ENCODE data around the gene ALOX12B. TPM values are rescaled to one million over a fixed set of nuclear protein-coding genes. Genes with fewer than 3 reads are reported as not detected.
"Not testable (repeated sequence)": the region's sequence is repeated elsewhere in the genome, so short reads cannot be mapped to it uniquely, and the experiment has no call there.

Gene ALOX12B
- total RNA-seq, 4 donors from 2014 or later = not detected

DNA sequence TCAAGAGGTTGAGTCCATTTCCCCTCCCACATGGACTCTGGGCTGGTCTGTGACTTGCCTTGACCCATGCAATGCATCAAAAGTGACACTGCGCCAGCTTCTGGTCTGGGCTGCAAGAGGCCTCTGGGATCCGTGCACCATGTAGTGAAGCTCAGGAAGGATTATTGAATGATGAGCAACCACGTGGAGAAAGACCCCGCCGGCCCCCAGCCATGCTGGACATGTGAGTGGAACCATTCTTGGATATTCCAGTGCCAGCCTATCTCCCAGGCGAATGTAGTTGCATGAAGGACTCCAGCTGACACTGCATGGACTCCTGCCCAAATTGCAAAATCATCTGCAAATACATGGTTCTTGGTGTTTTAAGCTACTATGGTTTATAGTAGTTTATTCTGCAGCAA, 56.3 kb downstream of the ALOX12B start:
- 80% methylated on average over 6 of the region's 6 CpGs; no CpG with 5 or more reads in 1 of the 2 donors for WGBS, 2 donors (ENCODE audit: low coverage in 1 of 2)

DNA sequence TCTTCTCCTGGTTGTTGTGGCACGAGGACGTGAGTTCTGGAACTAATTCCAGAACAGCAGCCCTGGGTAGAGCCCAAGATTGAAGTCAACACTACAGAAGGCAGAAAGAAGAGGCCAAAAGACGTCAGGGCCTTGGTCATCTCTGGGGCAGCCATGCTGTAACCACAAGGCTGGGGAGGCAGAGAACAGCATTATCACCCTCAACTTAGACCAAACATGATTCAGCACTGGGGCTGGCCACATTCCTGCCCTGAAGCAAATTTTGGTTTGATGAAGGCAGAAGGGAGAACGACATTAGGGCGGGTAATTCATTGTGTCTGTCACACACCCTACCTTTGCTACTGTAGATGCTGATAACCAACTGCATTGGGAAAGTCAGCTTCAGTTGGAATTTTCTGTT, 58.4 kb downstream of the ALOX12B start:
- intact Hi-C loops (cut with DNase I; ENCODE audit: low total_unique reads) = no loop called here
- H3K36me3 ChIP-seq = no peaks in the 10 kb centered on the region
- WGBS, 2 donors (ENCODE audit: low coverage in 1 of 2) = 73 to 87% methylated on average over 5 of the region's 5 CpGs

More for the DNA sequence above, 56.3 kb downstream of the ALOX12B start:
- Histone ChIP-seq H3K4me1 (no peaks in the 10 kb centered on the region), H3K4me3 (no peak overlapping the region), H3K27ac (no peak overlapping the region), H3K9me3 (no peaks in the 10 kb centered on the region), H3K36me3 (no peaks in the 10 kb centered on the region), H3K27me3 (peaks cover 38% of the 10 kb centered on the region)
- TF ChIP-seq EP300 (IDR thresholded peaks at IDR 0.05; ENCODE audit: low read depth) (no peak), POLR2A (IDR thresholded peaks at IDR 0.05) (no peak), POLR2AphosphoS5 (IDR thresholded peaks at IDR 0.05) (no peak)
- TF ChIP-seq, protein P1, sequence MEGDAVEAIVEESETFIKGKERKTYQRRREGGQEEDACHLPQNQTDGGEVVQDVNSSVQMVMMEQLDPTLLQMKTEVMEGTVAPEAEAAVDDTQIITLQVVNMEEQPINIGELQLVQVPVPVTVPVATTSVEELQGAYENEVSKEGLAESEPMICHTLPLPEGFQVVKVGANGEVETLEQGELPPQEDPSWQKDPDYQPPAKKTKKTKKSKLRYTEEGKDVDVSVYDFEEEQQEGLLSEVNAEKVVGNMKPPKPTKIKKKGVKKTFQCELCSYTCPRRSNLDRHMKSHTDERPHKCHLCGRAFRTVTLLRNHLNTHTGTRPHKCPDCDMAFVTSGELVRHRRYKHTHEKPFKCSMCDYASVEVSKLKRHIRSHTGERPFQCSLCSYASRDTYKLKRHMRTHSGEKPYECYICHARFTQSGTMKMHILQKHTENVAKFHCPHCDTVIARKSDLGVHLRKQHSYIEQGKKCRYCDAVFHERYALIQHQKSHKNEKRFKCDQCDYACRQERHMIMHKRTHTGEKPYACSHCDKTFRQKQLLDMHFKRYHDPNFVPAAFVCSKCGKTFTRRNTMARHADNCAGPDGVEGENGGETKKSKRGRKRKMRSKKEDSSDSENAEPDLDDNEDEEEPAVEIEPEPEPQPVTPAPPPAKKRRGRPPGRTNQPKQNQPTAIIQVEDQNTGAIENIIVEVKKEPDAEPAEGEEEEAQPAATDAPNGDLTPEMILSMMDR (IDR thresholded peaks at IDR 0.05) = no peak
- intact Hi-C loops (cut with DNase I; ENCODE audit: low total_unique reads) = no loop called here
- in situ Hi-C loops (cut with MboI; ENCODE audit: low pct_ligation_motif_present in 1 of 4, low pct_unique_long_range_greater_than_20kb in 1 of 4, low sequenced_read_pairs in 3 of 4) = no loop called here
- DNase-seq = no peak

DNA sequence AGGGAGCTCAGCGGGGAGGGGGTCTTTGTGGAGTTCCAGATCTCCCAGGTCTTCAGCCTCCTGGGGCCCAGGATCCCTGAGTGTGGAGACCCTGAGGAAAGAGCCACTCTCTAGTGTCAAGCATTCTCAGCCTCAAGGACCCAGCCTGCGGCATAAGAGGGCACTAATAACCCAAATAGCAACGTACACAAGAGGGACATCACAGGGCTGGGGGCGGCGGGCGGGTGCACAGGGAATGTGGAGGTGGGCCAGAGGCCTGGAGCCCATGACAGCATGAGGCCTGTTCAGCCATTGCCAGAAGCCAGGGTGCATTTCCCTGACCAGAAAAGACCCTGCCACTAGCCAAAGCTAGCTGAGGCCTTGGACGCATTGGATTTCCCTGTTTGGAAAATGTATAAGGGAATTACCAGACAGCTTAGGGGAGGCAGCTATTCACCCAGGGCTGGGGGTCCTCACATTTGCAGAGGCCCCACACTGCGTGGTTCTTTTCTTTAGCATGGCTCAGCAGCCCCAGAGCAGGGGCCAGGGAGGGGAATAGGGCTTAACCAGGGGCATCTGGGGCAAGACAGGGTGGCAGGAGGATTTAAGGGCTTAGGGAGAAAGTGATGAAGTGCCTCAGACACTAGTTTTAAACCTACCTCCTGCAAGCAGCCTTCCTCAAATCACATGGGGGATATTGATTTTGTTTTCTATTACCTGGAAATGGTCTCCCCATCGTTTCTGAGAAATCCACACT, 62.2 kb downstream of the ALOX12B start:
- no peak for DNase-seq
- TF ChIP-seq EP300 (IDR thresholded peaks at IDR 0.05; ENCODE audit: low read depth) = no peak
- no peak for TF ChIP-seq POLR2A (IDR thresholded peaks at IDR 0.05)
- no peak for TF ChIP-seq POLR2AphosphoS5 (IDR thresholded peaks at IDR 0.05)
- TF ChIP-seq, protein P1 (IDR thresholded peaks at IDR 0.05) = no peak
- H3K27ac ChIP-seq = no peak overlapping the region
- in situ Hi-C loops (cut with MboI; ENCODE audit: low pct_ligation_motif_present in 1 of 4, low pct_unique_long_range_greater_than_20kb in 1 of 4, low sequenced_read_pairs in 3 of 4) (no loop called here), intact Hi-C loops (cut with DNase I; ENCODE audit: low total_unique reads) (no loop called here)
- H3K36me3 ChIP-seq = no peaks in the 10 kb centered on the region
- no peaks in the 10 kb centered on the region for H3K9me3 ChIP-seq
- peaks cover 21% of the 10 kb centered on the region for H3K27me3 ChIP-seq
- no peaks in the 10 kb centered on the region for H3K4me1 ChIP-seq
- WGBS, 2 donors (ENCODE audit: low coverage in 1 of 2) = 76 to 100% methylated on average over 2 to 9 of the region's 9 CpGs
- no peak overlapping the region for H3K4me3 ChIP-seq

More for the DNA sequence above, 58.4 kb downstream of the ALOX12B start:
- no peak for DNase-seq
- in situ Hi-C loops (cut with MboI; ENCODE audit: low pct_ligation_motif_present in 1 of 4, low pct_unique_long_range_greater_than_20kb in 1 of 4, low sequenced_read_pairs in 3 of 4) = no loop called here
- Histone ChIP-seq H3K27ac (no peak overlapping the region), H3K4me1 (no peaks in the 10 kb centered on the region), H3K27me3 (peaks cover 38% of the 10 kb centered on the region), H3K9me3 (no peaks in the 10 kb centered on the region), H3K4me3 (no peak overlapping the region)
- TF ChIP-seq POLR2AphosphoS5 (IDR thresholded peaks at IDR 0.05) (no peak), POLR2A (IDR thresholded peaks at IDR 0.05) (no peak), EP300 (IDR thresholded peaks at IDR 0.05; ENCODE audit: low read depth) (no peak)
- TF ChIP-seq, protein P1 (IDR thresholded peaks at IDR 0.05) = no peak

DNA sequence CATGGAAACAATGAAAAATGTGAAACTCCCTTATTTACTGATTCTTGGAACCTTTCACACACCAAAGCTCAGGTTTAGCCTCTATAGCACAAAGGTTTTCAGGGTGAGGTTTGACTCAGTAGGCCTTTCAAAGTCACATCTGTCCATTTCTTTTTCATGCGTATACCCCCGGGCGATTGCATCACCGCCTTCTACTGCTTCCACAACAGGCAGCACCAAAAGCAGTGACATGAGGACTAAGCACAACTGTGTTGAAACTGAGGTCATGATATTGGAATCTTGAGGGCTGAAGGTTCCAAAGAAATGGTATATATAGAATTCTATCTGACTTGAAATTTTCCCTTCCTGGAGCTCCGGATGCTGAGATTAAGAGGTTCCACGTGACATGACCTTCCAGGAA, 63.4 kb downstream of the ALOX12B start:
- H3K36me3 ChIP-seq; H3K4me1 ChIP-seq; in situ Hi-C loops (cut with MboI; ENCODE audit: low pct_ligation_motif_present in 1 of 4, low pct_unique_long_range_greater_than_20kb in 1 of 4, low sequenced_read_pairs in 3 of 4); H3K9me3 ChIP-seq; DNase-seq; intact Hi-C loops (cut with DNase I; ENCODE audit: low total_unique reads); H3K27ac ChIP-seq; H3K4me3 ChIP-seq: not testable (repeated sequence)
- WGBS, 2 donors (ENCODE audit: low coverage in 1 of 2) = 81% methylated on average over 6 of the region's 6 CpGs
- H3K27me3 ChIP-seq = peaks cover 18% of the 10 kb centered on the region

Small RNAs within 50 kb of the gene (small RNA-seq; reads per million reads assigned to genes)
- gene MIR4314 = 0 reads per million in 4 donors

Other genes with a start within 250 kb of the ALOX12B start
- 10 to 100 TPM in 1 of 4 donors, 1 to 10 TPM in 3; 2.4 to 13.1 (median 6.8) TPM for gene TMEM88, start 232.7 kb downstream of the ALOX12B start, total RNA-seq
- gene NAA38, start 230.2 kb downstream of the ALOX12B start, total RNA-seq = 10 to 100 TPM; 59.8 to 95.3 (median 86.5) TPM
- gene CYB5D1, start 229.7 kb downstream of the ALOX12B start, total RNA-seq = 10 to 100 TPM in 1 of 4 donors, 1 to 10 TPM in 2, not detected in 1; 4.9 to 50.4 (median 9.6) TPM
- gene CHD3, start 198.9 kb downstream of the ALOX12B start, total RNA-seq = 10 to 100 TPM; 53.0 to 71.6 (median 62.0) TPM
- 1 to 10 TPM in 2 of 4 donors, under 1 TPM in 1, not detected in 1; 0.75 to 3.4 (median 2.7) TPM for gene RNF227, start 171.4 kb downstream of the ALOX12B start, total RNA-seq
- gene KCNAB3, start 157.9 kb downstream of the ALOX12B start, total RNA-seq = 1 to 10 TPM in 1 of 4 donors, under 1 TPM in 2, not detected in 1; 0.40 to 1.6 (median 0.82) TPM
- gene TRAPPC1, start 155.8 kb downstream of the ALOX12B start, total RNA-seq = 10 to 100 TPM; 42.7 to 70.9 (median 68.8) TPM
- 10 to 100 TPM; 22.7 to 62.1 (median 31.6) TPM for gene CNTROB, start 155.5 kb downstream of the ALOX12B start, total RNA-seq
- gene GUCY2D, start 85.1 kb downstream of the ALOX12B start, total RNA-seq = under 1 TPM in 1 of 4 donors, not detected in 3; 0.14 TPM
- gene ALOX15B, start 48.7 kb downstream of the ALOX12B start, total RNA-seq = 10 to 100 TPM in 1 of 4 donors, 1 to 10 TPM in 3; 3.3 to 44.4 (median 5.4) TPM
- gene ALOXE3, start 30.8 kb upstream of the ALOX12B start, total RNA-seq = under 1 TPM in 1 of 4 donors, not detected in 3; 0.79 TPM
- not detected for gene HES7, start 36.4 kb upstream of the ALOX12B start, total RNA-seq
- 100 to 1,000 TPM in 2 of 4 donors, 10 to 100 TPM in 2; 55.9 to 211 (median 109) TPM for gene PER1, start 64.7 kb upstream of the ALOX12B start, total RNA-seq
- 10 to 100 TPM; 20.9 to 49.4 (median 30.1) TPM for gene VAMP2, start 75.2 kb upstream of the ALOX12B start, total RNA-seq
- 10 to 100 TPM in 2 of 4 donors, 1 to 10 TPM in 2; 1.5 to 74.6 (median 18.3) TPM for gene TMEM107, start 88.7 kb upstream of the ALOX12B start, total RNA-seq
- gene BORCS6, start 102.5 kb upstream of the ALOX12B start, total RNA-seq = 10 to 100 TPM in 3 of 4 donors, 1 to 10 TPM in 1; 3.2 to 17.1 (median 12.7) TPM
- 1 to 10 TPM; 2.2 to 8.6 (median 5.6) TPM for gene AURKB, start 122.9 kb upstream of the ALOX12B start, total RNA-seq
- 100 to 1,000 TPM in 1 of 4 donors, 10 to 100 TPM in 3; 19.9 to 139 (median 31.7) TPM for gene CTC1, start 160.3 kb upstream of the ALOX12B start, total RNA-seq
- 10 to 100 TPM in 2 of 4 donors, 1 to 10 TPM in 1, under 1 TPM in 1; 0.75 to 24.9 (median 8.9) TPM for gene PFAS, start 161.6 kb upstream of the ALOX12B start, total RNA-seq
- 10 to 100 TPM in 3 of 4 donors, 1 to 10 TPM in 1; 8.4 to 47.1 (median 14.6) TPM for gene RANGRF, start 201.0 kb upstream of the ALOX12B start, total RNA-seq
- gene SLC25A35, start 207.7 kb upstream of the ALOX12B start, total RNA-seq = 10 to 100 TPM in 1 of 4 donors, 1 to 10 TPM in 3; 2.2 to 27.7 (median 4.2) TPM
- 10 to 100 TPM in 2 of 4 donors, 1 to 10 TPM in 1, under 1 TPM in 1; 0.96 to 18.3 (median 6.6) TPM for gene ARHGEF15, start 222.5 kb upstream of the ALOX12B start, total RNA-seq

Data from transverse colon (tissue), 4 donors.